HG02610 (cell line): Measurements from ENCODE around the gene SLIT3.

Source experiments
- ATAC-seq: cut with Tn5 transposase; IDR thresholded peaks from one replicate; pipeline ENCODE4 v1.9.1; 2021; ENCODE audit warnings: mild to moderate bottlenecking, moderate library complexity; ENCODE audit not compliant: unreplicated experiment

SLIT3 gene

GRCh38 chr5:169272111-169272510 is 28.8 kb downstream of the SLIT3 start:
- no peak for ATAC-seq

DNA sequence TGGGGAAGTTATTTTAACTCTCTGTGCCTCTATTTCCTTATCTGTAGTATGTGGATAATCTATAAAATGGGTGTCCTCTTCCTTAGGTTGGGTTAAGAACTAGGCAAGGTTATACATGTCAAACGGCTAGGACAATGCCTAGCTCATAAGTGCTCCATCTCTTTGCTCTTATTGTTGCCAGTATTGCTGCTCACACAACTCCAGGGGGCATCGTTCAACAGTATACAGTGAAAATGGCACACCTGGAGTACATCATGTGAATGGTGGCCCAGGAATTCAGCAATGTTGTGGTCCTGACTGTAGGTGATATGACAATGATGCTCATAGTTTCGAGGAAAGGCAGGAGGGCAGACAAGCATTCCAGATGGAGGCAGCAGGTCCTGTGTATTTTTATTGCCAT is 30.1 kb downstream of the SLIT3 start:
- ATAC-seq, result no peak

GRCh38 chr5:169268019-169268418 is 32.9 kb downstream of the SLIT3 start:
- ATAC-seq, result no peak

DNA sequence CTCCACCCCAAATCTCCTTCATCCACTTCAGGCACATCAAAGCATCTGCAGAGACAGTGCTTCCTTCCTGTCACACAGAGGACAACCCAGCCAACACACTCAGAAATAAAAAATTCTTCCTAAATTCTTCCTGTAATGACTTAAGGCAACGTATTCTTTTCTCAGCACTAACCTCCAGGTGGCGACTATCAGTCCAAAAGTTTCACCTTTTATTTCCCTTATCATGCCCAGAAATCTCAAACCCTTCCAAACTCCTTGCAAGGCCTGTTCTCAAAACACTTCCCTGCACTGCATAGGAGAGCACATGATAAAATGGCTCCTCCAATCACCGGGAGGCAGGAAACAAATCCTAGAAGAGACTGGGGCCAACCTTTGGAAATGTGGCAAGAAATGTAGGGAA is 35.1 kb downstream of the SLIT3 start:
- ATAC-seq, result no peak

- ATAC-seq, result no peak
Measured at GRCh38 chr5:169263591-169263990, 37.3 kb downstream of the SLIT3 start.

DNA sequence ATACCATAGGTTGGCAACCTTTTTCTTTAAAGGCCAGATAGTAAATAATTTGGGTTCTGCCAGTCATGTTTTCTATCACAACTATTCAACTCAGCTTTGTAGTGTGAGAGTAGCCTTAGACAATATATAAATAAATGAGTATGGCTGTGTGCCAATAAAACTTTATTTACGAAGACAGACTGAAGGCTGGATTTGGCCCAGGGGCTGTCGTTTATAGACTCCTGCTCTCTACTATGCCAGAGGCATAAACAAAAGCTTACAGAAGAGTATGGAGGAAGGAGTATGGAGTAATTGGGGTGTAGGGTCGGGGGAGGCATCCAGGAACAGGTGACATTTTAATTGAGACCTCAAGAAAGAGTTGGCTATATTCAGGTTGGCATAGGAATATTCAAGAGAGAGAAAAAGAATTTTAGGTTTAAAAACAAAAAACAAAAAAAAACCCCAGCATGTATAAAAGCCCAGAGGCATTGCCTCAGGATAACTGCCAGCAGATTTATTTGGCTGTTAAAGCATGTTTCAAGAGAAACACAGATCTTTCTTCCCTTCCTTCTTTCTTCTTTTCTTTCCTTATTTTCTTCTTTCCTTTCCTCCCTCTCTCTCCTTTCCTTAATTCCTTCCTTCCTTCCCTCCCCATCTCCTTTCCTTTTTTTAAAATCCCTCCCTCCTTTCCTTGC is 39.9 kb downstream of the SLIT3 start:
- ATAC-seq, result no peak

GRCh38 chr5:169258372-169259000 is 42.5 kb downstream of the SLIT3 start:
- ATAC-seq, result no peak

DNA sequence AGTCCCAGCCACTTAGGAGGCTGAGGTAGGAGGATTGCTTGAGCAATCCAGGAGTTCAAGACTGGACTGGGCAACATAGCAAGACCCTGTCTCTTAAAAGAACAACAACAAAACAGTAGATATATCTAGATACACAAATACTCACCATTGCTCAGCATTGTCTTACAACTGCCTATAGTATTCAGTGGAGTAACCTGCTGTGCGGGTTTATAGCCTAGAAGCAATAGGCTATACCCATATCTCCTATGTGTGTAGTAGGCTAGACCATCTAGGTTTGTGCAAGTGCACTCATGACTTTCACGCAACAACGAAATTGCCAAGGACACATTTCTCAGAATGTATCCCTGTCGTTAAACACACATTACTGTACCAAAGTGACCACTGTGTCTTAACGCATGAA is 44.7 kb downstream of the SLIT3 start:
- ATAC-seq, result no peak

DNA sequence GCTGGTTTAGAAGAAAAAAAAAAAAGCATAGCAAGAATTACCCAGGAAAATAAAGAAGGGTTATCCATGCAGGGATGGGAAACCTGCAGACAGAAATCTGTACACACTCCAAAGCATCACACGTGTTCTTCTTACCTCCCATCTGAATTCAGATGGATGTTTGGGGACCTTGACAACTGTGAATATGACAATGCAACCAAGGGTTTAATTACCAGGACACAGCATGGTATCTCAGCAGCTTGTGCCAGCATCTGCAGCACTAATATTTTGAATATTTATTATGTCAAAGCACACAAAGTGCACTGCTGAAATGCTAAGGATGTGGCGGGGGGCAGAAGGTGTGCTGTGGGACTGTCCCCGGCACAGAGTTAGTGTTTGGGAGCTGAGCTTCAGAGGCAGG is 47.9 kb downstream of the SLIT3 start:
- ATAC-seq, result no peak

- no peak for ATAC-seq
Measured at GRCh38 chr5:169251333-169252084, 49.4 kb downstream of the SLIT3 start.

GRCh38 chr5:169250887-169251286 is 50.1 kb downstream of the SLIT3 start:
- no peak for ATAC-seq

DNA sequence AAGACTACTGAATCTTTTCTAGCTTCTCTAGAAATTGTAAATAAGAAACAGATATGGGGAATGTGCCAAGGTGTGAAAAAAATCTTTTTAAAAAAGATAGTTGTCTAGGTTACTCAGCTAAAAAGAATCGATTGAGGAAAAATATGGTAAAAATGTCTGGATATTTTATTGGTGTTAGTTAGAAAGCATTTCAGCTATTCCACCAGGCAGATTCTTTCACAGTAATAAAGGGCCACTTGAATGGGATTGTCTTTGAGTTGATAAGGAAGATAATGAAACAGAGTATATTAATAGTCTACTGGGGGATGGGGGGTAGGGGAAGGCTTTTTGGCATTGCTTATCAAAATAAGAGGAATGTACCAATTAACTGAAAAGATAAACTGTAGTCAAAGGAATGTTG is 51.9 kb downstream of the SLIT3 start:
- ATAC-seq, result no peak

DNA sequence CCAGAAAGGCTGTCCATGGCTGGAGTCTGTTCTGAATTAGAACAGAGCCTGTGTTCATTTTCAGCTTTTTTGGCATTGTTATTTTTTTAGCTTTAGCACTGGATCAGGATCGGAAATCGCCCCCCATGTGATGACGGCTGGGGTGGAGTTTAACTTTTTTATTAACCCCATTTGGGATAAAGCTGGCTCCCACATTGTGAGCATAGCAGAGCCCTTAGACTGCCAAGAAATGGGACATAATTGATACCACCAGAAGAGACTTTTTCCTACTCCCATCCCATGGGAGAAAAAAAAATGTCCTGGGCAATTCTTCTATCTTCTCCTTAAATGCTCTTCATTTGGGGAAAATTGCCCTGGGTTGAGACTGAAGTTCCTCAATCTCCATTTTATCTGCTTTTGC is 52.4 kb downstream of the SLIT3 start:
- no peak for ATAC-seq

DNA sequence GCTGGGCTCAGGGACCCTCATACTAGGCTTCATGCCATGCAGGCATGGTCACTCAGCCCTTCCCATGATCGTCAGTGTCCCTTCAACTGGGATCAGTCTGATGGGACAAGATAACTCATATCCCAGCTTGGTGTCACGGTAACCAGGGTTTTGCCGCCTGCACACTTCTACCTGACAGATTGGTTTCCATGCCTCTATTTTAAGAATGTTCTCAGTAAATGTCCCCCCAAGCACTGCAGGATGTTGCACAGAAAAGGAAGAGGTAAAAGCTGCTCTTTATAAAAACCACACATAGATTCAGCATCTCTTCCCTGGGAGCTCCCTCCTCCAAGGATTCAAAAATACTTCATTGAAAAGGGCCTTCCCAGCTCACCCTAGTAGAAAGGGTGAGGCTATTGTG is 56.1 kb downstream of the SLIT3 start:
- no peak for ATAC-seq

DNA sequence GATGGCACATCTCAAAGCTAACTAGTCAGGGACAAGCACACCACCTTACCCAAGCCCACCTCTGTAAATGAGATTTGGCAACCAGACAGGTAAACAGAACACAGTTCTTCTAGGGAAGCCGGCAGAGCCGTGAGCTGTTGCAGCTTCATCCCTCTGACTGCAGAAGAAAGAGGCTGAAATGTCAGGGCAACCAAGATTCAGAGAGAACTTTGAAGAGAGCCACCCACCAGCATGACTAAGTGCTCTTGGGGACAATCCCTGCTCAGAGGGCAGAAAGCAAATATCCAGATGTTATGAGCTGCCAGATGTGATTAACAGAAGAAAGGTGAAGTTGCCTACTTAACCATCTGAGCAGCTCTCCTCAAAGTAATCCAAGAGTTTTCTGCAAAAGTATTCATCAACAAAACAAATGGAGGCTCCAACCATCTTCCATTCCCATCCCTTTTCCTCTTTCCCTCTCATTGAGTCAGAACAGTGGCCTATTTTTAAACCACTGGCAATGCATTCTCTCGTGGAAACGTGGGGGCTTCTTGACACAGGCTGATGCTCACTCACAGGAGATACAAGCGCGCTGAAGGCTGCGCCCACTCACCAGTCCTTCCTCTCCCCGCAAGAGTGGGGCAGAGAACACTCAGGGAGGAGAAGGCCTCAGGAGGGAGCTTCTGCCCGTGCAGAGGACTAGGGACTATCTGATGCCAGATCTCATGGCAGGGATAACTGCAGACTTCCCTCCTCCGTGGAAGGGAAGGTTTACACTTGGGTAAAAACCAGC is 57.1 kb downstream of the SLIT3 start:
- ATAC-seq, result no peak

DNA sequence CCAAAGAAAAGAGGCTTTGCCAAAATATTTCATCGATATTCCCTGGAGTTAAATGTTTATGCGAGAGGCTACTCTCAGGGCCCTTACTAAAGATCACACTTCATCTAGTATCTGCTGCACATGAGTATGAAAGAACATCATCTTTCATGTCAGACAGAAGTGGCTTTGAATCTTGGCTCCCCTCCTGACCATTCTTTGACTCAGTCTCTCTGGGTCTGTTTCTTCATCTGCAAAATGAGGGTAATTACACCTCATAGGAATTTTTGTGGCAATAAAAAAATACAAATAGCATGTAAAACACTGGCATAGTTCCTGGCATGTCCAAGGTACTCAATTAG is 58.1 kb downstream of the SLIT3 start:
- no peak for ATAC-seq

DNA sequence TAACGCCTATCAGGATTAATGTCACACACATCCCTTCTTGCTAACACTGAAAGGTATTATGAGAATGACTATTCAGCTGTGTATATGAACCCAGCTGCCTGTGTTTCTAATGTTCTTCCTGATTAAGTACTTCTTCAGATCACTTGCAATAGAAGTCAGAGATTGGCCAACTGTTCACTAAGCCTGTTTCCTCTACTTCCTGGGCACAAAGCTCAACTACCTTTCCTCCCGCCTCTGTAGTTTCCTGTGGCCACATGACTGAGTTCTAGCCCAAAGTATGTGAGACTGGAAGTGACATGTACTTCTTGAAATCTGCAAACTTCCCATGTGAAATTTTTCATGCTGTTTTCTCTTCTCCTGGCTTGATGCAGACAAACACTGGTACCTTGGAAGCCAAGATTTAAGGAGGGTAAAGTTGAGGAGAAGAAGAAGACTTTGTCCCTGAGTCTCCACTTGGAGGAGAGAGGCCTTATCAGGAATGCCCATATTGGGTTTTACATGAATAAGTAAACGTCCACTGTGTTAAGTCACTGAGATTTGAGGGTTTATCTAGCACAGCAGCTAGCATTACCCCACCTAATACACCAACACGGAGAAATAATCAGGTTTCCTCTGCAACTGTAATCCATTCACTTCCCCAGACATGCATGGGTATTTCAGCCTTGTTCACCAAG is 58.6 kb downstream of the SLIT3 start:
- no peak for ATAC-seq

DNA sequence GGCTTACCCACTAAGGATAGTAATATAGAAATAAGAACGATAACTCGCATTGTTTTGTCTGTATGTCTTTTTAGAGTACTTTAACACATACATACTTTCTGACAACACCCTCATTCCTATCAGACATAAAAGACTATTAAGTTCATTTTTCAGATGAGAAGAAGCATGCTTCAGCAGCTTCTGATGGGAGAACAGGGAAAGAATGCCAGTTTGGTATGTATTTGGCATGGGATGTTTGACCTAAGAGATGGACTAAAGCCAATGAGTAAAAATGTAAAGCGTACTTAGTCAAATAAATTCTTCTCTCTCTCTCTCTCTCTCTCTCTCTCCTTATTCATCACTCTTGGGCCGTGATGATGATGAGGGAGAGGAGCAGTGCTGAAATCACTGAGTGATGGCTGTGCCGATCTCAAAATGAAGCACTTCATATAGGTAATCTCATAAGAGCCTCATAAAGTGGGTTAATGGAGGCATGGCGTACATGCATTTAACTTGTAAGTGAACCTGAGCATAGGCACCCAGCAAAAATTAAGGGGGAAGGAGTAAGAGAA is 71.5 kb downstream of the SLIT3 start:
- no peak for ATAC-seq

DNA sequence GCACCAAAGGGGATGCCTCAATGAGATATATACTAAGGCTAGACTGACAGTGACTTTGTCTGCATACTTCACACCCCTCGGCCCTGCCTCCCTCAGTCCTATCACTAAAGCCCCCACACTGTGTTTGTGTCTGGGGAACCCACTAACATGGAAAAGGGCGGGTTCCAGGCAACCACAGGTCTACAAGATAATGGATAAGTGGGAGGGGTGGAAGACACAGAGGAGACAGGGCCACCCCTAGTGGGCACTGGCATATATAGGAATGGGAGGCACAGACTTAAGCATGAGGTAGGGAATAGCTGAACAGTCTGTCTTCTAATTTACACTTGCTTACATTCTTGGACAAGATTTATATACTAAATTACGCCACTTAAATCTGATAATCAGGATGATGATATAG is 74.0 kb downstream of the SLIT3 start:
- ATAC-seq, result no peak

- ATAC-seq, result no peak
Measured at GRCh38 chr5:169225830-169226356, 75.0 kb downstream of the SLIT3 start.

- ATAC-seq, result no peak
Measured at GRCh38 chr5:169223595-169223953, 77.4 kb downstream of the SLIT3 start.
